Ishikawa (cell line): Measurements from ENCODE around the gene ADARB1.

Source experiments
- CEBPB ChIP-seq: IDR thresholded peaks from 2 replicates; pipeline ENCODE4 v1.6.1; 2012
- CREB1 ChIP-seq: IDR thresholded peaks from 2 replicates; pipeline ENCODE4 v1.6.1; 2012; ENCODE audit warnings: low read depth
- EGR1 ChIP-seq: IDR thresholded peaks from 2 replicates; pipeline ENCODE4 v1.6.1; 2012
- EP300 ChIP-seq: IDR thresholded peaks from 2 replicates; pipeline ENCODE4 v1.6.1; 2012; ENCODE audit warnings: borderline replicate concordance
- FOXM1 ChIP-seq: IDR thresholded peaks from 2 replicates; pipeline ENCODE4 v1.6.1; 2012; ENCODE audit warnings: low read depth, borderline replicate concordance
- MAX ChIP-seq: IDR thresholded peaks from 2 replicates; pipeline ENCODE4 v1.6.1; 2012
- RAD21 ChIP-seq: IDR thresholded peaks from 2 replicates; pipeline ENCODE4 v1.6.1; 2012; ENCODE audit warnings: low read depth
- REST ChIP-seq: IDR thresholded peaks from 2 replicates; pipeline ENCODE4 v1.6.1; 2012; ENCODE audit warnings: low read depth, mild to moderate bottlenecking
- TAF1 ChIP-seq: IDR thresholded peaks from 2 replicates; pipeline ENCODE4 v1.6.1; 2012; ENCODE audit warnings: low read depth, mild to moderate bottlenecking
- TCF12 ChIP-seq: IDR thresholded peaks from 2 replicates; pipeline ENCODE4 v1.6.1; 2012; ENCODE audit warnings: low read depth
- TEAD4 ChIP-seq: IDR thresholded peaks from 2 replicates; pipeline ENCODE4 v1.6.1; 2012
- YY1 ChIP-seq: IDR thresholded peaks from 2 replicates; pipeline ENCODE4 v1.6.1; 2012; ENCODE audit warnings: low read depth
- ZBTB7A ChIP-seq: IDR thresholded peaks from 2 replicates; pipeline ENCODE4 v1.6.1; 2012; ENCODE audit warnings: low read depth
- TF ChIP-seq, protein P1 (sequence below): IDR thresholded peaks from 2 replicates; pipeline ENCODE4 v1.6.1; 2012

GRCh38 chr21:45187646-45188045 is 113.3 kb downstream of the ADARB1 start:
- TF ChIP-seq, protein P1, sequence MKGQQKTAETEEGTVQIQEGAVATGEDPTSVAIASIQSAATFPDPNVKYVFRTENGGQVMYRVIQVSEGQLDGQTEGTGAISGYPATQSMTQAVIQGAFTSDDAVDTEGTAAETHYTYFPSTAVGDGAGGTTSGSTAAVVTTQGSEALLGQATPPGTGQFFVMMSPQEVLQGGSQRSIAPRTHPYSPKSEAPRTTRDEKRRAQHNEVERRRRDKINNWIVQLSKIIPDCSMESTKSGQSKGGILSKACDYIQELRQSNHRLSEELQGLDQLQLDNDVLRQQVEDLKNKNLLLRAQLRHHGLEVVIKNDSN: no peak
- TF ChIP-seq MAX (no peak), ZBTB7A (no peak), REST (no peak), EGR1 (no peak), TCF12 (no peak), TAF1 (no peak), TEAD4 (no peak), EP300 (no peak), FOXM1 (no peak), RAD21 (no peak), YY1 (no peak), CEBPB (no peak), CREB1 (no peak)
